GM19043 (cell line): ENCODE measurements around the gene COPZ1.
"Not testable (repeated sequence)": the region's sequence is repeated elsewhere in the genome, so short reads cannot be mapped to it uniquely, and the experiment has no call there.

Experiments used
- ATAC-seq: cut with Tn5 transposase; IDR thresholded peaks from one replicate; pipeline ENCODE4 v1.9.1; 2021; ENCODE audit warnings: low read depth; ENCODE audit not compliant: unreplicated experiment

COPZ1 gene

GRCh38 chr12:54324617-54325441 lies at the start of gene COPZ1:
TSS of gene COPZ1 (plus strand) at chr12:54325131. CDS start at chr12:54325164, 33 bp downstream.
- ATAC-seq, result peak; percentile 100

- no peak for ATAC-seq
Measured at GRCh38 chr12:54276368-54276767, 48.6 kb upstream of the COPZ1 start.

GRCh38 chr12:54277823-54278276 lies 47.1 kb upstream of the COPZ1 start:
- no peak for ATAC-seq

DNA sequence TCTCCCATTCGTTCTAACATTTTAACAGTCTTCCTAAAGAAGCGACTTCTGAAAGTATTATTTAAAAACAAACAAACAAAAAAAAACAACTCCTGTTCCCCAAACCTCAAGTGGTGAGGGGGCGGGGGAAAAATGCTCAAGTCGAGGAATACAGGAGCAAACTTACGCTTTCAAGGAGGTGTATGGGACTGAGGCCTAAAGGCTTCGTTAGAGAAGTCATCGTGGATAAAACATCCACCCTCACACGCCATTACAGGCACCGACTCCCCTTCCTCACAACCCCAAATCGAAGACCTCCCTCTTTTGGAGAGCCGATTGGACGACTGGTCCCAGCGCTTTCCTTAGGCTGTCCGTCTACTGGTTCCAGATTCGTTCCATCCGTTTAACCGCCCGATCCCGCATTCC lies 45.7 kb upstream of the COPZ1 start:
- ATAC-seq, result peak; percentile 2

- ATAC-seq, result peak; percentile 67
Measured at GRCh38 chr12:54279632-54280467, 45.1 kb upstream of the COPZ1 start, which contains the start of gene CBX5. TSS of gene CBX5 (minus strand) at chr12:54280122. CDS start at chr12:54257650, 22,472 bp downstream.

- peak; percentile 75 for ATAC-seq
Measured at GRCh38 chr12:54280468-54281260, 44.3 kb upstream of the COPZ1 start, which contains the start of gene HNRNPA1. TSS of gene HNRNPA1 (plus strand) at chr12:54280726. CDS start at chr12:54280808, 82 bp downstream.

- not testable (repeated sequence) for ATAC-seq
Measured at GRCh38 chr12:54281261-54281638, 43.7 kb upstream of the COPZ1 start.

- ATAC-seq, result not testable (repeated sequence)
Measured at GRCh38 chr12:54281694-54282093, 43.2 kb upstream of the COPZ1 start.

DNA sequence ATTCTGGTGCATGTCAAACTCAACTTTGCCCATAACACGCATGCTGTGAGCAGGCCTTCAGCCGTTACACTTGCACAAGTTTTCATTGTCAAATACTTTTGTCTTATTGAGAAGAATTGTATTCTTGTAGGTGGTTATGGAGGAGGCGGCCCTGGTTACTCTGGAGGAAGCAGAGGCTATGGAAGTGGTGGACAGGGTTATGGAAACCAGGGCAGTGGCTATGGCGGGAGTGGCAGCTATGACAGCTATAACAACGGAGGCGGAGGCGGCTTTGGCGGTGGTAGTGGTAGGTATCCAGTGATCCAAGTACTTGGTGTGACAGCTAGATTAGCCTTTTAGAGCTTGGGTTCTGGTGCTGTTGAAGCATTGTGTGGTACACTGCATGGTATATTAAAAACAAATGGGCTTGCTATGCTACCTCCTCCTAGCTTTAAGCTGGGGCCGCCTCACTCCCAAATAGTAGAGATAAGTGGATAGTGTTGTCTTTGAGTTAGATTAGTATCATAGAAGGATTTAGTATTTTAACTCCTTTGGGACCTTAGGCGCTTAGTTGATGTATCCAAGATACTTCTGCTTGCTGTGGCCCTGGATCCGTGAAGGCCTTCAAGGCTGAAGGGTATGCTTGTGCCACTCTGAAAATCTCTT lies 41.9 kb upstream of the COPZ1 start:
- ATAC-seq, result no peak

GRCh38 chr12:54284070-54284780 lies 40.7 kb upstream of the COPZ1 start:
- ATAC-seq, result not testable (repeated sequence)

- ATAC-seq, result no peak
Measured at GRCh38 chr12:54285150-54286041, 39.5 kb upstream of the COPZ1 start.

- no peak for ATAC-seq
Measured at GRCh38 chr12:54286042-54287030, 38.6 kb upstream of the COPZ1 start.

DNA sequence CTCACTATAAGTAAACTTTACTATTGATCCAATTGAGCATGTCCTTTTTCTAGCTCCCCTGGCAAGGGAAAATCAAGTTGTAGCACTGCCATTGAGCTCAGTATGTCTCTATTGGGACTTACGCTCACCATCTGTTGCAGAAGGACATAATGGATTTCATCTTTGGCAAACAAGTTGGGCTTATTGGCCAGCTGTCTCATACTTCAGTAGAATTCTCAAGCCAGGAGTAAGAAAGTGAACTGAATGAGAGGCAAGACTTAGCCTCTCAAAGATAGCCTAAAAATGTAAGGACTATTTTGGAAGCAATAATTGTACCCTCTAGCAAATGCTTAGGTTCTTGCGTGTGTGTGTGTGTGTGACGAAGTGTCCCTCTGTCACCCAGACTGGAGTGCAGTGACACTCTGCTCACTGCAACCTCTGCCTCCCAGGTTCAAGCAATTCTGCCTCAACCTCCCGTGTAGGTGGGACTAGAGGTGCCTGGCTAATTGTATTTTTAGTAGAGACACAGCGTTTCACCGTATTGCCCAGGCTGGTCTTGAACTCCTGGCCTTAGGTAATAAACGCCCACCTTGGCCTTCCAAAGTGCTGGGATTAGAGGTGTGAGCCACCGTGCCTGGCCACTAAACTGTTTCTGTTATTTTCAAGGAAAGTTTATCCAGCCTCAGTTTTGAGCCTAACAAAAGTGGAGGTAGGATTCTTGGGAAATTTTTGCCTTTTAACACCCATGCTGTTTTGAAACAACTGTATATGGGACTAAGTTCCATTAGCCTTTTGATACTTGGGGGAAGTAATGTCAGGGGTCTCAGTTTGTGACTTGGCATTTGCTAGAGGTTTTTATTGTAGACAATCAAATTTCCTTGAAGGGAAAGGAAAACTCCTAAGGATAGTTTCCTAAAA lies 37.4 kb upstream of the COPZ1 start:
- no peak for ATAC-seq

- no peak for ATAC-seq
Measured at GRCh38 chr12:54292083-54292930, 32.6 kb upstream of the COPZ1 start.

DNA sequence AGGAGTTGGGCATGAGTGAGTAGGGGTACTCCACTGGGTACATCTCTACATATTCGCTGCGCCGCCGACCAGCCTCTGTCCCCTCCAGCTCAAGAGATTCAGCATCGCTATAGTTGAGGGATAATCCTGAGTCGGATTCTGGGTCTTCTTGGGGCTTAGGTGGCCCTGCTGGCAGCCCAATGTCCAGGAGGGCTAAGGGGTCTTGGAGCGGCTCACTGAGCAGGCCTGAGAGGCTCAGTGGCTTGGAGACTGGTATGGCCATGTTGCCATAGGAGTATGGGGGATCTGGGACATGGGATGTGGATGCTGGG lies 32.0 kb upstream of the COPZ1 start:
- ATAC-seq, result no peak
